Keratinocyte (primary cell): Measurements from ENCODE around the gene PNMA1. TPM values are rescaled to one million over a fixed set of nuclear protein-coding genes. Genes with fewer than 3 reads are reported as not detected.
A peak's percentile ranks its signal among the peaks of the same experiment; 100 is the strongest.

Experiments
- DNase-seq: peaks from one replicate; pipeline ENCODE4 v3.0.0-alpha.2; 2011; ENCODE audit warnings: low read depth, missing footprints, low spot score
- FAIRE-seq: peaks from 2 replicates; lab custom pipeline; 2011; peaks lifted over from hg19 to GRCh38; lab: Jason Lieb, UNC
- H2AFZ ChIP-seq: 2 replicates; pipeline ENCODE4 v1.6.0; 2012; ENCODE audit warnings: low read length, control low read depth, inconsistent platforms; ENCODE audit not compliant: control insufficient read depth
- H3K27ac ChIP-seq: 2 replicates; pipeline ENCODE4 v1.5.1; 2011; ENCODE audit warnings: low read length; ENCODE audit not compliant: control insufficient read depth, insufficient read depth
- H3K27me3 ChIP-seq: 3 replicates; pipeline ENCODE4 v1.6.0; 2011; ENCODE audit warnings: low read length; ENCODE audit not compliant: control insufficient read depth, insufficient read depth; ENCODE audit errors: extremely low read depth
- H3K36me3 ChIP-seq, 2 experiments: 2 replicates in 1 of 2; 3 replicates in 1 of 2; pipeline ENCODE4 v1.5.1; 2011; ENCODE audit warnings: low read length in 2 of 2, mild to moderate bottlenecking in 1 of 2; ENCODE audit not compliant: control insufficient read depth in 2 of 2, insufficient read depth in 2 of 2; ENCODE audit errors: extremely low read depth in 1 of 2
- H3K4me1 ChIP-seq: 3 replicates; pipeline ENCODE4 v1.5.1; 2011; ENCODE audit warnings: low read length; ENCODE audit not compliant: control insufficient read depth, insufficient read depth; ENCODE audit errors: extremely low read depth
- H3K4me2 ChIP-seq: 3 replicates; pipeline ENCODE4 v1.6.0; 2011; ENCODE audit warnings: low read depth, low read length; ENCODE audit not compliant: control insufficient read depth, insufficient read depth; ENCODE audit errors: extremely low read depth
- H3K4me3 ChIP-seq, 3 experiments: fragments of 200-600 bp in 1 of 3; sonication (generic) in 1 of 3; 2 replicates in 2 of 3; 3 replicates in 1 of 3; pipeline ENCODE4 v1.5.1; 2011 to 2016; ENCODE audit warnings: low read length in 3 of 3, mild to moderate bottlenecking in 3 of 3, control low read depth in 2 of 3, inconsistent platforms in 1 of 3, low read depth in 1 of 3, mixed read lengths in 1 of 3, mixed run types in 1 of 3, moderate library complexity in 1 of 3; ENCODE audit not compliant: control insufficient read depth in 2 of 3, insufficient read depth in 2 of 3; ENCODE audit errors: extremely low read depth in 1 of 3
- H3K79me2 ChIP-seq: 2 replicates; pipeline ENCODE4 v1.6.0; 2012; ENCODE audit warnings: low read length; ENCODE audit not compliant: control insufficient read depth, insufficient read depth
- H3K9ac ChIP-seq: 3 replicates; pipeline ENCODE4 v1.6.0; 2011; ENCODE audit warnings: low read length; ENCODE audit not compliant: control insufficient read depth, insufficient read depth; ENCODE audit errors: extremely low read depth
- H3K9me1 ChIP-seq: 3 replicates; pipeline ENCODE4 v1.6.0; 2011; ENCODE audit warnings: low read length; ENCODE audit not compliant: control insufficient read depth, insufficient read depth; ENCODE audit errors: extremely low read depth
- H3K9me3 ChIP-seq: 2 replicates; pipeline ENCODE4 v1.5.1; 2012; ENCODE audit warnings: low read depth, low read length; ENCODE audit not compliant: control insufficient read depth
- H4K20me1 ChIP-seq: 3 replicates; pipeline ENCODE4 v1.6.0; 2011; ENCODE audit warnings: low read length; ENCODE audit not compliant: control insufficient read depth, insufficient read depth; ENCODE audit errors: extremely low read depth
- EZH2 ChIP-seq: IDR thresholded peaks from one replicate; pipeline ENCODE4 v1.6.1; 2012; ENCODE audit warnings: inconsistent platforms, mild to moderate bottlenecking, low read length, moderate library complexity
- dilution Hi-C: fragments of 300-500 bp; cut with MboI; formaldehyde crosslinking; loops from one replicate; pipeline ENCODE4 v1.7.0; 2020; ENCODE audit warnings: low sequenced_read_pairs; ENCODE audit not compliant: extremely low pct_ligation_motif_present
- polyA plus RNA-seq, 5 experiments: library from polyadenylated mRNA; depleted of rRNA in 3 of 5; stranded (reverse) in 3 of 5; stranded (forward) in 1 of 5; unstranded in 1 of 5; fragments of >200 nt; gene quantifications; 1 replicate in 1 of 5; 2 replicates in 3 of 5; 3 replicates in 1 of 5; pipeline versions ENCODE4 v1.2.1 to v1.2.3, GENCODE V29; 2011 to 2012; ENCODE audit warnings: missing spikeins in 2 of 5, low read depth in 1 of 5, low replicate concordance in 1 of 5
- TF ChIP-seq, protein P1 (sequence below), 3 experiments: IDR thresholded peaks in 1 of 3; conservative IDR thresholded peaks in 1 of 3; optimal IDR thresholded peaks in 1 of 3; 2 replicates in 2 of 3; 3 replicates in 1 of 3; pipeline versions ENCODE3 to v1.5.1; 2011; ENCODE audit warnings: low read length in 3 of 3, mild to moderate bottlenecking in 3 of 3, moderate library complexity in 2 of 3, control low read depth in 1 of 3, inconsistent platforms in 1 of 3; ENCODE audit not compliant: insufficient read depth in 2 of 3; ENCODE audit errors: extremely low read depth in 1 of 3

PNMA1 gene
- polyA plus RNA-seq, 1 donor (not counting 4 experiments of a cell fraction or from before 2014, with no cell fraction given) = 8.2 TPM

DNA sequence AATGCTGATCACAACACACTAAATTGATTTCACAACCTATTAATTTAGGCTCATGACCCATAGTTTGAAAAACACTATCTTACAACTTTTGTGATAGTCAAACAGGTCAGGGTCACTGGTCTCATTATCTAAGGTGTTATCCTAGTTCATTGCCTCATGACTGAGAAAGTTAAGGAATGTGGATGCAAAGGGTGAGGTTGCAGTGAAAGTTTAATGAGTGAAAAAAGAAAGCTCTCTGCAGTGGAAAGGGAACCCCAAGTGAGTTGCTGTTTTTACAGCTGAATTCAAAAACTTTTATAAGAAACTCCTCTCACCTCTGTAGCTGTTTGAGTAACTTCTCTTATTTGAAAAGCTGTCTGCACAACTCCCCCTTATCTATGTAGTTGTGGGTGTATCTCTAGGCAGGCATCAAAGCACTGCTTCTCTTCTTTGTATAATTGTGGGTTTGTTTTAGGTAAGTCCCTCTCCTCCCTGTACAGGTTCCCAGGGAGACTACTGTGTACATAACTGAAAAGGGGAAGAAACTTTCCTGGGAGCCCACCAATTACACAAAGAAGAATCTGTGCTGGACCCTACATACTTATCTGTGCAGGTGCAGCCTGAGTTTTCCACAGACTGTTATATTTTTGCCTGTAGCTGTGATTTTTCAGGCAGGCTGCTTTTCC is 50.5 kb downstream of the PNMA1 start:
- H3K4me1 ChIP-seq = peaks cover 7% of the 10 kb centered on the region
- dilution Hi-C loops = no loop called here
- H3K27me3 ChIP-seq = no peaks in the 10 kb centered on the region
- H3K9me3 ChIP-seq = no peaks in the 10 kb centered on the region
- H2AFZ ChIP-seq = no peak overlapping the region
- DNase-seq = no peak
- H3K9me1 ChIP-seq = no peaks in the 10 kb centered on the region
- H3K79me2 ChIP-seq = no peaks in the 10 kb centered on the region
- no peak overlapping the region for H3K27ac ChIP-seq
- no peak for FAIRE-seq
- H3K4me2 ChIP-seq = no peak overlapping the region
- no peak for TF ChIP-seq EZH2
- TF ChIP-seq, protein P1, sequence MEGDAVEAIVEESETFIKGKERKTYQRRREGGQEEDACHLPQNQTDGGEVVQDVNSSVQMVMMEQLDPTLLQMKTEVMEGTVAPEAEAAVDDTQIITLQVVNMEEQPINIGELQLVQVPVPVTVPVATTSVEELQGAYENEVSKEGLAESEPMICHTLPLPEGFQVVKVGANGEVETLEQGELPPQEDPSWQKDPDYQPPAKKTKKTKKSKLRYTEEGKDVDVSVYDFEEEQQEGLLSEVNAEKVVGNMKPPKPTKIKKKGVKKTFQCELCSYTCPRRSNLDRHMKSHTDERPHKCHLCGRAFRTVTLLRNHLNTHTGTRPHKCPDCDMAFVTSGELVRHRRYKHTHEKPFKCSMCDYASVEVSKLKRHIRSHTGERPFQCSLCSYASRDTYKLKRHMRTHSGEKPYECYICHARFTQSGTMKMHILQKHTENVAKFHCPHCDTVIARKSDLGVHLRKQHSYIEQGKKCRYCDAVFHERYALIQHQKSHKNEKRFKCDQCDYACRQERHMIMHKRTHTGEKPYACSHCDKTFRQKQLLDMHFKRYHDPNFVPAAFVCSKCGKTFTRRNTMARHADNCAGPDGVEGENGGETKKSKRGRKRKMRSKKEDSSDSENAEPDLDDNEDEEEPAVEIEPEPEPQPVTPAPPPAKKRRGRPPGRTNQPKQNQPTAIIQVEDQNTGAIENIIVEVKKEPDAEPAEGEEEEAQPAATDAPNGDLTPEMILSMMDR (optimal IDR thresholded peaks at IDR 0.05 in 1 of 3, IDR thresholded peaks at IDR 0.05 in 1 of 3, conservative IDR thresholded peaks at IDR 0.05 in 1 of 3; ENCODE audit: extremely low read depth in 1 of 3, insufficient read depth in 2 of 3, low read length in 3 of 3) = no peak
- no peaks in the 10 kb centered on the region for H3K36me3 ChIP-seq
- no peak overlapping the region for H3K9ac ChIP-seq
- H4K20me1 ChIP-seq = no peaks in the 10 kb centered on the region
- H3K4me3 ChIP-seq = no peak overlapping the region

DNA sequence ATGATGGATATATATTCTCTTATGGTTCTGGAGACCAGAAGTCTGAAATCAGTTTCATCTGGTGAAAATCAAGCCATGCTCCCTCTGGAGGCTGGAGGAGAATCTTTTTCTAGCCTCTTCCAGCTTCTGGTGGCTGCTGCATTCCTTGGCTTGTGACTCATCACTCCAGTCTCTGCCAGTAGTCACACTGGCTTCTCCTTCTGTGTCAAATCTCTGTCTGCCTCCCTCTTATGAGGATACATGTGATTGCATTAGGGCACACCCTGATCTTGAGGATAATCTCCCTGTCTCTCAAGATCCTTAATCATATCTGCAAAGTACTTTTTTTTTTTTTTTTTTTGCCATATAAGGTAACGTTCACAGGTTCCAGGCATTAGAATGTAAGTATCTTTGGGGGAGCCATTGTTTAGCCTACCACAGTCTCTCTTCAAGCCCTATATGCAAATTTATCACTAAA is 51.7 kb downstream of the PNMA1 start:
- H3K4me2 ChIP-seq = no peak overlapping the region
- H3K79me2 ChIP-seq = no peaks in the 10 kb centered on the region
- TF ChIP-seq, protein P1 (optimal IDR thresholded peaks at IDR 0.05 in 1 of 3, IDR thresholded peaks at IDR 0.05 in 1 of 3, conservative IDR thresholded peaks at IDR 0.05 in 1 of 3; ENCODE audit: extremely low read depth in 1 of 3, insufficient read depth in 2 of 3, low read length in 3 of 3) = peak; percentile 56 to 78 (median 56)
- no peak for TF ChIP-seq EZH2
- FAIRE-seq (peak; percentile 100), DNase-seq (peak; percentile 80)
- no peak overlapping the region for H2AFZ ChIP-seq
- H3K4me3 ChIP-seq = no peak overlapping the region
- peaks cover 7% of the 10 kb centered on the region for H3K4me1 ChIP-seq
- H3K9me1 ChIP-seq = no peaks in the 10 kb centered on the region
- dilution Hi-C loops = no loop called here
- no peaks in the 10 kb centered on the region for H3K9me3 ChIP-seq
- no peaks in the 10 kb centered on the region for H3K27me3 ChIP-seq
- no peak overlapping the region for H3K9ac ChIP-seq
- H3K36me3 ChIP-seq = no peaks in the 10 kb centered on the region
- no peak overlapping the region for H3K27ac ChIP-seq
- no peaks in the 10 kb centered on the region for H4K20me1 ChIP-seq
